Left ventricle myocardium inferior (tissue), 1 donor: ENCODE results near the gene REV3L. TPM values are rescaled to one million over a fixed set of nuclear protein-coding genes. Genes with fewer than 3 reads are reported as not detected.

Experiments
- DNase-seq: peaks from one replicate; pipeline ENCODE4 v3.0.0-alpha.2; 2020
- H3K27ac ChIP-seq: fragments of 200-600 bp; replicated peaks from 2 replicates; pipeline ENCODE4 v1.8.0; 2021
- H3K27me3 ChIP-seq: fragments of 200-600 bp; 2 replicates; pipeline ENCODE4 v1.8.0; 2021; ENCODE audit warnings: low read depth
- H3K36me3 ChIP-seq: fragments of 200-600 bp; 2 replicates; pipeline ENCODE4 v1.8.0; 2021
- H3K4me1 ChIP-seq: fragments of 200-600 bp; 2 replicates; pipeline ENCODE4 v1.8.0; 2021
- H3K4me3 ChIP-seq: fragments of 200-600 bp; 2 replicates; pipeline ENCODE4 v1.8.0; 2021; ENCODE audit warnings: mild to moderate bottlenecking, moderate library complexity
- H3K9me3 ChIP-seq: fragments of 200-600 bp; replicated peaks from 2 replicates; pipeline ENCODE4 v1.8.0; 2021
- CTCF ChIP-seq: fragments of 200-600 bp; IDR thresholded peaks from 2 replicates; pipeline ENCODE4 v1.8.0; 2021; ENCODE audit warnings: antibody characterized with exemption, mild to moderate bottlenecking, borderline replicate concordance
- intact Hi-C: fragments of 100-400 bp; cut with micrococcal nuclease; formaldehyde crosslinking; loops from one replicate; pipeline ENCODE4 v1.11.0; 2022
- long read RNA-seq: library from polyadenylated mRNA; unstranded; transcript quantifications from one replicate; pipeline ENCODE4 v2.0.0, GENCODE V29; 2021
- total RNA-seq: library from RNA; stranded (reverse); fragmentation: NEBNext Ultra II Directional; extraction: Animal tissue kit (Norgen Biotek cat#: 25700); gene quantifications from one replicate; pipeline ENCODE4 v1.2.1, GENCODE V29; 2021
- donor health status: DM: no; HTN: yes; CAD: no; lungs with severe emphysema.

REV3L gene
- total RNA-seq = 12.5 TPM
- long read RNA-seq, partial matches to known transcripts = 2 of 8 reads
- long read RNA-seq, other reads (novel, unspliced or antisense) = 6 of 8 reads

- peaks cover 66% of the 10 kb centered on the region for H3K4me1 ChIP-seq
- peak within 1 kb of the TSS; percentile 96 for H3K4me3 ChIP-seq
- DNase-seq = peak; percentile 88
- H3K9me3 ChIP-seq = no peaks in the 10 kb centered on the region
- intact Hi-C loops = loop anchor here (5.0 to 10.0 kb wide), 2 partner anchors 72 to 159 kb away; no protein-coding TSS in a partner anchor
- peak within 1 kb of the TSS; percentile 100 for H3K27ac ChIP-seq
- H3K27me3 ChIP-seq = no peaks in the 10 kb centered on the region
- TF ChIP-seq CTCF = no peak
- peaks cover 8% of the 10 kb centered on the region for H3K36me3 ChIP-seq
These were observed at the start of gene REV3L for GRCh38 chr6:111482959-111483735. TSS of gene REV3L (minus strand) at chr6:111483218. CDS start at chr6:111482888, 330 bp downstream.

DNA sequence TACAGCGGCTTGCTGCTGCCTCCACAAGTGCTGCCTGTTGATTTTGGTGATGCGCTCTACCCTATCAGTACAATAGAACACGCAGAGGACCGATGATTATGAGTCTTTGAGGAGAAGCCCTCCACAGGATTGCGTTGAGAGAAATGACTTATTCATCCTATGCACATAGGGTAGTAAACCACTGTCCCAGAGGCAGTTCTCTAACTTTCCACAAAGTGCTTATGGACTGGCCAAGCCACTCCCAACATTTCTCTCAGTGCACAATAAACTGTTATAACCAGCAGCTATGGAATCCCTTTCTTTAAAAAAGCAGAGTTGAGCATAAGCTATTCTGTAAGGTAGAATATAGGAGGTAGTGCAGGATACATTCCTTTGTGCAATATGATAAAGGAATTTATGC is 48.2 kb upstream of the REV3L start:
- Histone ChIP-seq H3K27ac (no peak overlapping the region), H3K27me3 (no peaks in the 10 kb centered on the region), H3K9me3 (no peaks in the 10 kb centered on the region), H3K4me1 (peaks cover 20% of the 10 kb centered on the region), H3K36me3 (no peaks in the 10 kb centered on the region), H3K4me3 (no peak overlapping the region)
- intact Hi-C loops = no loop called here
- TF ChIP-seq CTCF = no peak
- DNase-seq = no peak

DNA sequence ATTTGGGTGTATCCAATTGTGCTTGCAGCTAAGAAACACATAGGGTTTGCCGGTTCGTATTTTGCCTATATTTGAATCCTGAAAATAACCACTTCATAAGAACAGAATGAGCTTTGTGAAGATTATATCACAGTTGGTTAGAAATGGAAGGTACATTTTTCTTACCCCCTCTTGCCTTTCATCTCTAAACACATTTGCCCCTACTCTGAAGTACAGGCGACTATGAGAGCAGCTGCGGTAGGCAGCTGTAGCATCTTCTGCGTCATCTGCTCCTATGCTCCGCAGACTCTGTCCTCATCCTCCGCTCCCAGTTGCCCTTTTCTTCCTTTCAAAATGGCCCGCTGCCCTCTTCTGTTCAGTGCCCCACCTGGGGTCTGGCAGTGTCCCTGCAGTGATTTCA is 47.6 kb upstream of the REV3L start:
- no peak overlapping the region for H3K27ac ChIP-seq
- no peak for TF ChIP-seq CTCF
- H3K4me3 ChIP-seq = no peak overlapping the region
- peaks cover 20% of the 10 kb centered on the region for H3K4me1 ChIP-seq
- no peaks in the 10 kb centered on the region for H3K36me3 ChIP-seq
- H3K27me3 ChIP-seq = no peaks in the 10 kb centered on the region
- no peaks in the 10 kb centered on the region for H3K9me3 ChIP-seq
- no peak for DNase-seq
- intact Hi-C loops = no loop called here

DNA sequence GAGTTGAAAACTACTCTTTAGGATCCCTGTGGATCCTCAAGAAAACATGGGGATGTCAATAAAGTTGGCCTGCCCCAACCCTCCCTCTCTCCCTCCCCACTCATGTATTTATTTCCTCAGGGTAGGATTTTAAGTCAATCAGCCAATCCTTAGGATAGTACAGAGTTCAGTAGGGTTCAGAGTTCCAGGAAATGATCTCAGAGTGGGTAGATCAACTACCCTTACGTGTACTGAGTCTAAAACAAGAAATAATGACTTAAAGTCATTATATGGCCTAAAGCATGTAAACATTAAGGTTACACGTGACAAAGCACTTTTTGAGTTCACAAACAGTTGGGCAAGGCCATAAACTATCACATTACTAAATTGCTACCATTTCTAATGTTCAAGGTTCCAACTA is 47.2 kb upstream of the REV3L start:
- TF ChIP-seq CTCF = no peak
- H3K9me3 ChIP-seq = no peaks in the 10 kb centered on the region
- no peaks in the 10 kb centered on the region for H3K36me3 ChIP-seq
- no peak overlapping the region for H3K4me3 ChIP-seq
- H3K4me1 ChIP-seq = peaks cover 23% of the 10 kb centered on the region
- H3K27ac ChIP-seq = no peak overlapping the region
- no peaks in the 10 kb centered on the region for H3K27me3 ChIP-seq
- no peak for DNase-seq
- intact Hi-C loops = no loop called here

DNA sequence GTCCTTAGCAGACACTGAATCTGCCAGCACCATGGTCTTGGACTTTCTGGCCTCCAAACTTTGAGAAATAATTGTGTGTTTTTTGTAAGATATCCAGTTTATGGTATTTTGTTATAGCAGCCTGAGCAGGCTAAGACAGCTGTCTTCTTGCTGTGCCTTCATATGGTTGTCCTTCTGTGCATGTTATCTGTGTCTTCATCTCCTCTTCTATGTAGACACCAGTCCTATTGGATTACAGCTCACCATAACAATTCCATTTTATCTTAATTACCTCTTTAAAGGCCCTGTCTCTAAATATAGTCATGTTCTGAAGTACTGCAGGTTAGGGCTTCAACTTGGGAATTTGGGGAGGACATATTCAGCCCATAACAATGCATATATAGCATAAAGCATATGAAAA is 44.3 kb upstream of the REV3L start:
- peaks cover 26% of the 10 kb centered on the region for H3K4me1 ChIP-seq
- peaks cover under 1% of the 10 kb centered on the region for H3K9me3 ChIP-seq
- no peak for TF ChIP-seq CTCF
- no peak overlapping the region for H3K27ac ChIP-seq
- no peak for DNase-seq
- intact Hi-C loops = no loop called here
- no peaks in the 10 kb centered on the region for H3K36me3 ChIP-seq
- H3K4me3 ChIP-seq = no peak overlapping the region
- no peaks in the 10 kb centered on the region for H3K27me3 ChIP-seq
